Stimulated activated CD8-positive, alpha-beta memory T cell treated with anti-CD3 and anti-CD28 coated beads, Interleukin-4, amount 100 ng/mL, for 4 hours (primary cell): ENCODE data around the gene TBL2.
"Not testable (repeated sequence)": the region's sequence is repeated elsewhere in the genome, so short reads cannot be mapped to it uniquely, and the experiment has no call there.

Source experiments
- DNase-seq, 2 donors: peaks; one replicate each; pipeline ENCODE4 v3.0.0-alpha.2; 2020; ENCODE audit warnings: low read depth in 2 of 2, low spot score in 1 of 2

The TBL2 gene

GRCh38 chr7:73606801-73607691 lies 28.7 kb upstream of the TBL2 start:
- peak; percentile 9 to 54 for DNase-seq

- no peak for DNase-seq
These were observed 27.3 kb upstream of the TBL2 start for GRCh38 chr7:73605601-73606220.

GRCh38 chr7:73602721-73603651 lies 24.6 kb upstream of the TBL2 start:
- DNase-seq = no peak

- DNase-seq = no peak
These were observed 21.5 kb upstream of the TBL2 start for GRCh38 chr7:73599916-73600315.

GRCh38 chr7:73599151-73599882 lies 20.9 kb upstream of the TBL2 start:
- DNase-seq = no peak

- no peak for DNase-seq
These were observed 19.8 kb upstream of the TBL2 start for GRCh38 chr7:73597978-73598782.

GRCh38 chr7:73596191-73597065 lies 18.0 kb upstream of the TBL2 start:
- DNase-seq = no peak

- no peak for DNase-seq
These were observed 17.0 kb upstream of the TBL2 start for GRCh38 chr7:73595358-73595757.

- DNase-seq = no peak
These were observed 15.0 kb upstream of the TBL2 start for GRCh38 chr7:73593207-73594045.

GRCh38 chr7:73586911-73587310 lies 8.5 kb upstream of the TBL2 start:
- no peak for DNase-seq

GRCh38 chr7:73585196-73585595 lies 6.8 kb upstream of the TBL2 start:
- no peak for DNase-seq

- no peak for DNase-seq
These were observed 4.4 kb upstream of the TBL2 start for GRCh38 chr7:73582664-73583202.

- not testable (repeated sequence) for DNase-seq
These were observed 2.6 kb upstream of the TBL2 start for GRCh38 chr7:73581006-73581405.

GRCh38 chr7:73577627-73578341 lies 595 bp downstream of the TBL2 start:
- DNase-seq = no peak

GRCh38 chr7:73573791-73574190 lies 4.6 kb downstream of the TBL2 start:
- no peak for DNase-seq

GRCh38 chr7:73573276-73573675 lies 5.1 kb downstream of the TBL2 start:
- no peak for DNase-seq

- DNase-seq = no peak
These were observed 5.6 kb downstream of the TBL2 start for GRCh38 chr7:73572767-73573186.
